Endometrial microvascular endothelial cells (primary cell): ENCODE data around the gene POU2F1. TPM values are rescaled to one million over a fixed set of nuclear protein-coding genes. Genes with fewer than 3 reads are reported as not detected.

Source experiments
- in situ Hi-C: cut with HindIII; loops from 2 replicates; pipeline ENCODE4 v1.10.0; 2017; ENCODE audit warnings: low sequenced_read_pairs, low pct_unique_long_range_greater_than_20kb; ENCODE audit errors: inconsistent ontology term
- total RNA-seq: library from RNA; depleted of rRNA; stranded (reverse); fragments of >200 nt; gene quantifications from one replicate; pipeline ENCODE4 v1.2.3, GENCODE V29; 2015; ENCODE audit errors: inconsistent ontology term

Gene POU2F1
- total RNA-seq, 1 donor from 2014 or later: 1.9 TPM

DNA sequence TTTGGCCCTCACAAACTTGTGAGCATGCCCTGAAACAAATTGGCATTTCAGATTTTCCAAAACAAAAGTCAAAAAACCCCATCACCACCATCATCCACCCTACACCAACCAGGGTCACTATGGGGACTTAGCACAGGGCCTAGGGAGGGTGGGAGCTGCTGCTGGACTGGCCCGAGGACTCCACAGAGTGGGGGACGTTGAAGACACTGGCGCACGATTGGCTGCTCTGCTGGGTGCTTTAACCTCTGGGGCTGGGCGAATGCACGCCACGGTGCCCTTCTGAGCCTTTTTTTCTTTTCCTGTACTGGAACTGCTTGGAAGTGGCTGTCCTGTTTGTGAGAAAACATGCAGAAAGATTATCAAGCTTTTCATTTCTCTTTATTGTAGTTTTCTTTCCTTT lies 204.8 kb downstream of the POU2F1 start:
- in situ Hi-C loops: no loop called here

DNA sequence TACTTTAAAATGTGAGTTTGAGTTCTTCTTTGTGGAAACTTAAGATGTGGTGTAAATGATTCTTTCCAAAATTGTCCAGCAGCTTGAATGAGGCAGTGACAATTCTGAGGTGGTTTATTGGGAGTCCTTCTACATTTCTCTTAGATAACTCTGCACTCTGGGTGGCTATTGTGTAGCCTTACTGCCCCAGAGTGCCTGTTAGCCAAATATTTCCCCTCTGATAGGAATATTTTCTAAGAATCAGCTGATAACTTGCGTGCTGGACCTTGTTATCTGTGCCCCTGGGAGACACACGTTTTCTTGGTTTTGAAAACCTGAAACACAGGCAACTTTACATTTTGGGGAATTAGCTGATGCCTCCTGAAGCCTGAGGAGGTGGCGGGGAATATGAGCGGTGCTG lies 206.0 kb downstream of the POU2F1 start:
- in situ Hi-C loops: no loop called here

DNA sequence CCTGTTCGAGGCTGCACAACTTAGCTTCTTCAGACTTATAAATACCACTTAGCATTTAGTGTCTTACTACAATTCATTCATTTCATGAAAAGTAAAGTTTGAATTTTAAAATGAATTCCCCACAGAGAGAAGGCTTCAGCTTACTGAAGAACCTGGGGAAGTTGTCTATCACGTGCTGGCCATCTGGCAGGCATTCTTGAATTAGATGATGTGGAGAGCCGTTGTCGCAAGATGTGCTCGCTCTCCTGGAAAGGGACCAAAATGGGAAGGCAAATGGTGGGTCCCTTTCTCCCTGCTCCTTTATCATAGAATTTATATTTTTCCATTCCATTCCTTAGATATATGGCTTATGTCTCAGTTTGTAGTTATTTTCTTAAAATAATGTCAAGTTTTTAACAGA lies 207.2 kb downstream of the POU2F1 start:
- in situ Hi-C loops: no loop called here

DNA sequence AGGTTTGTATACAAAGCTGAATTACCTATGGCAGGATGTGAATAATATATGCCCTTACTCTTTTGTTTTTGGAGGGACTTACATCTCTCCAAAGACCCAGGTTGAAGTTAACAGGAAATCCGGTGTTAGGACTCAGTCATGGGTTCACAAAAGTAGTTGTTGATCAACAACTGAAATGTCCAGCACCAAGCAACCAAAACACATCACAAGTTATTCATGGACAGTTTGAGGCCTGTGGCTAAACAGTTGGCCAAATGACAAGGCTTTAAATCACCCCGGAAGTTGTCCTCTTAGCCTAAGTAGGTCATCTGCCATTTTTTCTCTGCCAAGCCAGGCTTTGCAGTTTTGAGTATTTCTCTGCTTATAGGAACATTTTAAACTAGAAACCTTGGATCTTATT lies 207.7 kb downstream of the POU2F1 start:
- in situ Hi-C loops: no loop called here

DNA sequence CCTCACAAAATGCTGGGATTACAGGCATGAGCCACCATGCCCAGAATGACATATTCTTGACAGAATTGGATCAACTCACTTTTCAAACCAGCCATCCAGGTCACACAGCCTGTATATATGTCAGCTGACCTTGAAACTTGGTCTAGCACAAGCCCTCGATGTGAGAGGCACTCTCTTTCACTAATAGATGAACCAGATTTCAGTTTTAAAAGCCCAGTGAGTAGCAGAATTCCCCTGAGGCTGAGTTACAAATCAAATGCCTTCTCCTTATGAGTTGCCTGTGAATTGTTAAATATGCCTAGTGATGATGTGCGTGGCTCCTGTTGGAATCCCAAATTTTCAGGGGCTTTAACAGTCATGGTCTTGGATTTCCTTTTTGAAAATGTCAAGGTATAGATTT lies 208.9 kb downstream of the POU2F1 start:
- in situ Hi-C loops: no loop called here

DNA sequence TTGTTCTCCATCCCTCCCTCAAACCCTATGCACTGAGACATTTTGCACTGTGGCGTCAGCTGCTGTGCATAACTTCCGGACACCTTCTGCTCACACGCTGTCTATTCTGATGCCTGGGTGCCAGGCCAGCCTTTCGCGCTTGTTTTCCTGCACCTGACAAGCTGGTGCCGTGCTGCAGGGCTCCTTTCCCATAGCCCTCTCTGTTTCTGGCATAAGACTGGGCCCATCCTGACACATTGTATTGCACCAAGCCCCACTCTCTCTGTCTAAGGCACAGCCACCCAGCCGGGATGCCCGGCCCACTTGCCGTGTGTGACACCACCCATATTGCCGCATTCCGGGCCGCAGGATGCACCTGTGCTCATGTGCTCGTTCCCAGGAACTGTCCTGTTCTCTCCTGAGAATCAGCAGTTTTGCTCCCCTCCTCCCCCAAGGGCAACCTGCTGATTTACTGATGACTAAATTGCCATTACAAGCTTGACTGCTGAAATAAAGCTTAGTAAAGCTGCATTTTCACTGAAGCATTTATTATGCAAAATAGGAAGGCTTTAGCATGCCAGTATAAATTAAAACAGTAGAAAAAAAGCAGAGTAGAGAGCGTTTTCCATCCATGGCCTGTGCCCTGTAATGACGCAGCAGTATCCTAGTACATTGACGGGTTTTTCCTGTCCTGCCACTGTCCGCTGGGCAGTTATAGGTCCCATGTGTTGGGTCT lies 209.6 kb downstream of the POU2F1 start:
- in situ Hi-C loops: no loop called here

DNA sequence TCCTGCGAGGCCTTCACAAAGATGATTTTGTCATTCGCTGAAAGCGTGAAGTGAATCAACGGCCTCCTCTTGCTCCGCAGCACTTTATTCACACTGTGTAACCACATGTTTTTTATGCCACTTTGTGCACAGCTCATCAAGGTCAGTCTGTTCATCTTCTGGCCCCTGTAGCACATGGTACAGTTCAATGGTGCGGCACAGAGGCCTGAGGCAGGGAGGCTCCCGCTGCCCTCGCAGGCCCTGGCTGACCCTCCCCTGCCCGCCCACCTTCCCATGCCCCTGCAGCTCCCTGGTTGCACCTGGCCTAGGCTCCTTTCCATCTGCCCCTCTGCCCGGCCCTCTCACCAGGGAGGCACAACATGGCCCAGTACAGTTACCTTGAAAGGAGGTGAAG lies 210.2 kb downstream of the POU2F1 start:
- in situ Hi-C loops: no loop called here

DNA sequence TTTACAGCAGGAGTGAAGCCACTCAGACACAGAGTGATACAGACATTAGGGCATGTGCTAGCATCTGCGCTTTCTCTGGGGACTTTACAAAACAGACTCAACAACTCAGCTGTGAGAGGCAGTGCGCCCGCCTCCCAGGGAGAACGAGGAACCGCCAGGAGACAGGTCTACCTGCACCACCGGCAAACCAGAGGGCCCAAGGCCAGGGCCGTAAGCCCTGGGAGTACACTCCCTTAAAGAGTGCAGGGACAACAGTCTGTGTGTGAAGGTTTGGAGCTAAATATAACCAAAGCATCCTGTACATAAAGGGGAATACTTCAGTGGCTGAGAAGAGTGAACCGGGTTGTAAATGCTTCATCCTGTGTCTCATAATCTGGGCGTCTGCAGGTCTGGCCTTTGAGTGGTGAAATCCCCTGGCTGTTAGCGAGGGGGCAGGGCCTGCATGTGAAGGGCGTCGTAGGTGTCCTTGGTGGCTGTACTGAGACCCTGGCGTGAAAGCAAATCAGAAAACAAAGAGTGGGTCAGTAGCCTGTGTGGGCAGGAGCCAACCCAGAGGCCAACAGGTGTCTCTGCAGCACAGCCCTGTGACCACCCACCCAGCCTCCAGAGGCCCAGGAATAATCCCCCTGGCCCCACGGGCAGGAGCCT lies 210.7 kb downstream of the POU2F1 start:
- in situ Hi-C loops: no loop called here

DNA sequence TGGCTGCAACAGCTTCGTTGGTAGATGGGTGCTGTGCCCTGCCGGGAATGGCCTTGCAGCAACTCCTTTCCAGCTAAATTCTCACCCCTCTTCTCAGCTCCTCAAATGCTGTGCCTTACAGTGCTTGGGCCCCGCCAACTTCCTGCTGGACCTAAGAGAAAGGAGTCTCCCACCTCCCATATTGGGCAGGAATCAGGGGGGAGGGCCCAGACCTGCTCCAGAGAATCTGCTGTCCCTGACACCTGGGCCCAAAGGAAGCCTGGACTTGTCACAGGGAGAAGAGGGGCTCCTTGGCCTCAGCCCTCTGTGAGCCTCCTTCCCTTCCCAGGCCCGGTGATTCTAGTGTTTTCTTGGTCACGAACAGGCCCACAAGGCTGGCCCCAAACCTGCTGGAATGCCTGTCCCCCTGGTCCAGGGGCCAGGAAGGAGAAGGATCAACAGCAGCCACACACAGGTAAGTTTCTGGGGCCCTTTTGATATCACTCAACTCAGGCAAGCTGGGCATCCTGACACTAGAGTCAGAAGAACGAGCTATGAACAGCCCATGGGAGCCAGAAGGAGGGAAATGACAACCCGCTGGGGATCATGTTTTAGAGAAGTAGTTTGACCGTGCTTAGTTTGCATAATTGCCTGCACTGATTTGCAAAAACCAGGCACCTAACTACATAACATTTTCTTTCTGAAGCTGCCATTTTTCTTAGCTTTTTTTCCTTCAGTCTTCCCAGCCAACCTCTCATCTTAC lies 211.4 kb downstream of the POU2F1 start:
- in situ Hi-C loops: no loop called here

DNA sequence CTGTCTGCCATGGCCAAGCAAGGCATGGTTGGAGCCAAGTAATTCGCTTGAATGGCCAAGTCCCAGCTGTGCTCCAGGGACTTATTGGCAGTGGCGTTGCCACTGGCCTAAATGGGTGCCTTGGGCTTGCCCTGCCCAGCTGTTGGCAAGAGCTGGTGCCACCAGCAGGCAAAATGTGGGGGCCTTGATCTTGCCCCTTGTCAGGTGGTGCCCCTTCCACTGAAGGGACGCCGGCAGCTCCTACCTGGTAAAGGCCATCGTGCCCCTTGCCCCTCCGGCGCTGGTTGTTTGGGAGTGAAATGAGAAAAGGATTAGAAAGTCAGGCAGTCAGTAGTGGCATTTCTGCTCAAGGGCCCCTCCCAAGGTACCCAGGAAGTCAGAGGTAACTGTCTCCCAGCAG lies 212.1 kb downstream of the POU2F1 start:
- in situ Hi-C loops: no loop called here

DNA sequence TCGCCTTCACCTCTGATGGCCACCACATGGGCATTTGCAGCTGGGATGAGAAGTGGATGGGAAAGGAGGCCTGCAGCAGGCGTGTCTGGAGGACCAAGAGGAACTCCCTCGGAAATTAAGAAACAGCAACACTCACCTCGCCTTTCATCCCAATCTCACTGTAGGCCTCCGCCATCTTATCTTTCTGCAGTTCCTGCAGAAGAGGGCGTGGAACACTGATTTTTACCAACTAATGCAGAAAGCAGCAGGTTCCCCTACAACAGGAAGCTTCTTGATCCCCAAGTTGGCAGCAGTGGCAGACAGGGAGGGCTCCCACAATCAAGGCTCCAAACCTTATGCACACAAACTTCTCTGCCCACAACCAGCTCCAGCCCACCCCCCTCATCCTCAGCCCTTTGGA lies 213.2 kb downstream of the POU2F1 start:
- in situ Hi-C loops: no loop called here

DNA sequence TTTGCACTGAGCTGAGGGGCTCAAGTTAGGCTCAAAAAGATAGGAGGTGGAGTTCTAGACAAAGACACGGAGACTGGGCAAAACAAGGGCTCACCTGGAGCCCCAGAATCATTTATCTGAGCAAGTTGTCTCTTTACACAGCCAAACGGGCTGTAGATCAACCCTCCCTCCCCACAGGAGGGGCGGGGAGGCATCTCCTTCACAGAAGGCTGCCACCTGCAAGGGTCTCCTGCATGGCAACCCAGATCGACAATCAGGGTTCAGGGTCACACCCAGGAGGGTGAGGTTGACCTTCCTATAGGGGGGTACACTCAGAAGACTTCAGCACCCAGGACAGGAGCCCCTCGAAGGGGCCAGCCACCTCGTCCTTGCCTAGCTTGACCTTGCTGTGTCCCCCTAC lies 213.6 kb downstream of the POU2F1 start:
- in situ Hi-C loops: no loop called here

DNA sequence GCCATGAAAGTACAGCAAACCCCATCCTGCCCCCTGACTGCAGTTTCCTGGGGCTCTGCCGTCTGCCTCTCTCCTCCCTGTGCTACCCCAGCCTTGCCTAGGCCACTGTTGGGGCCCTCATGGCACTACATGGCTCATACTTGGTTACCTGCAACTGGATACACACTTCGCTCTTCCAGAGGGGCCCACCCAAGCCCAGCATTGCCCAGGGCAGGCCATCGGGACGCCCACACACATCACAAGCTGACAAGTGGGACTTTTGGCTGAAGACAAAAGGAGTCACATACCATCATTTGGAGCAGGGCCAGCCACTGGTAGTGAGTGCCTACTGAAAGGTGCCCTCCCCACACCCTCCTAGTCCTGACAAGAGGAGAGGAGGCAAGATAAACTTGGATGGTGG lies 214.8 kb downstream of the POU2F1 start:
- in situ Hi-C loops: no loop called here

DNA sequence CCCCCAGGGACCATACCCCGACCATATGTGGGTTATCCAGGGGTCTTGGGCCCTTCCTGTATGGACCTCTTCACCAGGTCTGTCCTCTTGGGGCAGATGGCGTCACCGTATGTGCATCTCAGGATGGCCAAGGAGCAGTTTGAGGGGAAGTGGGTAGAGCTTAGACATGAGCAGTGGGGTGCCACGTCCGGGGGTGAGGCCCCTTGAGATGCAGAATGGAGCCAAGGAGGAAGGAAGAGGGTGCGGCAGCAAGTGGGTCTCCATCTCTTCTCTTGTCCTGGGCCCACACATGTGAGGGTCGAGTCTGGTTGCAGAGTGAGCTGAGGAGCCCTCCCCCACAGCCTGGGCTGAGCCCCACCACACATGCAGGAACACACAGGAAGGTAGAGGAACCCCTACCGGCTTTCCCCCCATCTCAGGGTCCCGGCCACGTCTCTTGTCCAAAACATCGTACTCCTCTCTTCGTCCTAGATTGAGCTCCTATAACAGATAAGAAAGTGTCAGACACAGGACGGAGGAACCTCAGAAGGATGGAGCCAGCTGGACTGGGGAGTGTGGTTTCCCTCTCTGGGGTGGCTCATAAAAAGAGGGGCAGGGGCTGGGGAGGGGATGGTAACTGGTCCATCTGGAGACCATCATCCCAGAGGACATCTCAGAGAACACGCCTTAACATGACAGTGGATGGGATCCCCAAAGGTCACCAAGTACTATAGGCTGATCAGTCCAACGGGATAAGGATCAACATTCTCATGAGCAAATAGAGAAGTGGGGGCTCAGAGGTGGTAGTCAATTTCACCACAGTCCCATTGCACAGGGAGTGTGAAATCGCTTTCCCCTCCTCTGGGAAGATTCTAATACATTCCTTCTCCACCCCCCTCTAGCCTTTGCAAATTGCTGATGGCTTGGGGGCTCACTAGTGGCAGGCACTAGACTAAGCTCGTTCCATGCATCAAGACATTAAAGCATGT lies 217.8 kb downstream of the POU2F1 start:
- in situ Hi-C loops: no loop called here

DNA sequence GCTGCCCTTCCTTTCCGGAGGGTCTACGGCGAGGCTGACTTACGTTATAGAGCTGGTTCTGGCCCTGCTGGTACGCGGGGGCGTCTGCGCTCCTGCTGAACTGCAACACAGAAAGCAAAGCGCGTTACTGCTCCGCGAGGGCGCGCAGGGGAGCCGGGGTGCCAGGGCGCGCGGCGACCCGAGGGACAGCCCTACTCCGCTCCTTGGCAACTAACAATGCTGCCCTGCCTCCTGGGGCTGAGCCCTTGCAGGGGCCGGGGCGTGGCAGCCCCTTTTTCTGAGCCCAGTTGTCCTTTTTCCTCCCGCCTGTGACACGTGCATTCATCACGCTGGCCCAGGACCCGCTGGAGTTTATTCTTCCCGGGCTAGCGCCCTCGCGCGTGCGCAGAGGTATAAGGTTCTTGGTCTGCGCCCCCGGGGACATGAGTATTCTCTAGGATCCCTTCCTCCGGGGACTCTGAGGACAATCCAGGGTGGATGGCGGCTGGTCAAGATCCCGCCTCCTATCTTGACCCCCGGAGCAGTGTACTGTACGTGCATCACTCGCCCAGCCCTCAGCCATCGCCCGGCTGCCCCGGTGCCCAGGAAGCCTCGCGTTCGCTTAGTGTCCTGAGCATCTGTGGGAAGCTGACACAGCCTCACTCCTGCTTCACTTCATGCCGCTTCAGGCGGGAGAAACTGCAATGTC lies 218.8 kb downstream of the POU2F1 start:
- in situ Hi-C loops: no loop called here

DNA sequence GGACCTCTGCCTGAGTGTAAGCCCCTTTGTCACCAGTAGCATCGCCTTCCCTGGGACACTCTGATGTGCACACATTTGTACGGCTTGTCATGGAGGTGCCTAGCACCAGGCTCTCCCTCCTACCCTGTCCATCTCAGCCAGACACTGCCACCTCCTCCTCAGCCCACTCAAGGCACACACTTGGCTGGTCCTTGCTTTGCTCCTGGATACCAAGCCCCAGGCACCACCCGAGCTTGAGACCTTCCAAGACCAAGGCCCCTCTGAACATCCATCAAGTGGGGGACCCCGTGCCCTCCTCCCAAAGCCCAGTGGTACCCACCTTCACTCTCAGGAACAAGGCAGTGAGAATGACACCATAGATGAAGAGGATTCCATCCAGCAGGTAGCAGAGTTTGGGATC lies 219.7 kb downstream of the POU2F1 start:
- in situ Hi-C loops: no loop called here

DNA sequence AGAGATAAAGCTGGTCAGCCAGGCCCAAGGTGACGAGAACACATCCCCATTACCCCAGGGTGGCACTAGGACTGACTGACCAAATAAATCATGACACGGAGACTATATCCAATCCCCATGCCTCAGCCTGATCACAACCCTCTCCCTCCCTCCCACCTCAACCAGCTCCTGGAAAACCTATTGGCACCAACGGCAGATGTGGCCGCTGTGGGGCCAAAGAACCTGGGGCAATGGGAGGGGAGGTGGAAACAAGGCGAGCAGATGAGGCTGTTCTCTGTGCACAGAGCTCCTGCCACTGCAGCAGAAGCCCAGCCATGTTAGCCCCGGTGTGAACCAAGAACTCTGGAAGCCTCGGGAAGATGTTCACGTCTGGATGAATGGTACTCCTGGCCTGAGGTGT lies 220.1 kb downstream of the POU2F1 start:
- in situ Hi-C loops: no loop called here

DNA sequence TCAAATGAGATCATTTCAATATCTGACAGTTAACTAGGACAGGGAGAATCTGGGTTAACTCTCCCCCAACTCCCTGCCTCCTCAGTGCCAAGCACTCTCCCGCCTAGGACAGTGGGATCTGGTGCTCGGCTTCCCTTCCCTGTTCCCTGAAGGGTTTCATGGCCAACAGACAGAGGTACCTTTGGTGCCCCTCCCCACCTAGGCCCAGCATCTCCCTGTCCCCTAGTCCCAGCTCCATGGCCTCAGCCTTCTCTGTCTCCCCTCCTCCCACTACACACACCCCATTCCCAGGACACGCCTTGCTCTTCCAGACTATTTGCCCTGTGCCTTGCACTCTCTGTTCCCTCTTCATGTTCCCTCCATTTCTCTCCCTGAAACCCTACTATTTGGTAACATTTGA lies 220.5 kb downstream of the POU2F1 start:
- in situ Hi-C loops: no loop called here
